K562 (cell line): ENCODE measurements around the gene MMD2. TPM values are rescaled to one million over a fixed set of nuclear protein-coding genes. Genes with fewer than 3 reads are reported as not detected.

ENCODE experiments used
- ATAC-seq: fragments of 200-7000 bp; cut with Tn5 transposase; 3 replicates; pipeline ENCODE4 v1.9.1; 2020; ENCODE audit warnings: moderate library complexity
- BruUV-seq: library from RNA; stranded (reverse); fragments of 400-500 nt; replicated peaks from 2 replicates; lab custom pipeline; 2021; lab: Mats Ljungman, UMichigan
- CTCF ChIA-PET: fragments of 300-600 bp; formaldehyde crosslinking; extraction: SDS; loops from one replicate; lab custom pipeline; 2021; ENCODE audit warnings: low intra/inter-chr PET ratio; lab: Yijun Ruan, JAX
- POLR2A ChIA-PET: fragments of 300-600, 350-650 bp; sonication (Branson Sonifier 250); formaldehyde crosslinking; extraction: SDS; loops from one replicate; lab custom pipeline; 2021; ENCODE audit warnings: antibody characterized with exemption, inconsistent platforms; lab: Yijun Ruan, JAX
- DNase-seq, 4 experiments: peaks; one replicate each; pipeline versions ENCODE4 v3.0.0 to v3.0.0-alpha.2; 2011 to 2018; ENCODE audit warnings: low spot score in 3 of 4, mixed read lengths in 3 of 4; ENCODE audit errors: extremely low read depth in 1 of 4
- FAIRE-seq: peaks from 2 replicates; lab custom pipeline; 2011; peaks lifted over from hg19 to GRCh38; lab: Jason Lieb, UNC
- H2AFZ ChIP-seq: 2 replicates; pipeline ENCODE4 v1.6.0; 2011; ENCODE audit warnings: low read depth, low read length, control low read depth, inconsistent platforms
- H3K27ac ChIP-seq: fragments of 200-600 bp; 3 replicates; pipeline ENCODE4 v1.8.0; 2011; ENCODE audit warnings: low read depth, mild to moderate bottlenecking, control low read depth, inconsistent platforms, low read length, moderate library complexity, mixed read lengths; ENCODE audit errors: extremely low read depth
- H3K27me3 ChIP-seq, 2 experiments: fragments of 300-600 bp in 1 of 2; 2 replicates in 1 of 2; 3 replicates in 1 of 2; pipeline versions ENCODE4 v1.6.0 to v1.8.0; 2011; ENCODE audit warnings: inconsistent platforms in 2 of 2, low read length in 2 of 2, mild to moderate bottlenecking in 1 of 2, mixed read lengths in 1 of 2, moderate library complexity in 1 of 2; ENCODE audit not compliant: control insufficient read depth in 2 of 2, insufficient read depth in 2 of 2
- H3K36me3 ChIP-seq: fragments of 300-600 bp; 3 replicates; pipeline ENCODE4 v1.8.0; 2011; ENCODE audit warnings: mild to moderate bottlenecking, low read length, inconsistent platforms; ENCODE audit not compliant: control insufficient read depth, insufficient read depth
- H3K4me1 ChIP-seq, 2 experiments: fragments of 200-600 bp in 1 of 2; replicated peaks in 1 of 2; 2 replicates in 1 of 2; 3 replicates in 1 of 2; pipeline versions ENCODE4 v1.5.1 to v1.8.0; 2011; ENCODE audit warnings: inconsistent platforms in 2 of 2, low read length in 2 of 2, mild to moderate bottlenecking in 1 of 2, mixed read lengths in 1 of 2, moderate library complexity in 1 of 2; ENCODE audit not compliant: control insufficient read depth in 2 of 2, insufficient read depth in 2 of 2
- H3K4me2 ChIP-seq: 2 replicates; pipeline ENCODE4 v1.6.1; 2011; ENCODE audit warnings: low read length, control low read depth, inconsistent platforms, mixed read lengths; ENCODE audit not compliant: insufficient read depth
- H3K4me3 ChIP-seq: fragments of 200-600 bp; sonication (generic), shearing (Covaris generic); 2 replicates; pipeline ENCODE4 v1.5.1; 2016; ENCODE audit warnings: control low read depth, inconsistent platforms
- H3K79me2 ChIP-seq: fragments of 200-600 bp; 3 replicates; pipeline ENCODE4 v1.8.0; 2011; ENCODE audit warnings: low read length, inconsistent platforms; ENCODE audit not compliant: control insufficient read depth, insufficient read depth
- H3K9ac ChIP-seq, 2 experiments: 2 replicates each; pipeline versions ENCODE4 v1.6.0 to v1.6.1; 2011; ENCODE audit warnings: low read depth in 2 of 2, low read length in 2 of 2, control low read depth in 1 of 2, inconsistent platforms in 1 of 2, mild to moderate bottlenecking in 1 of 2, mixed read lengths in 1 of 2; ENCODE audit not compliant: insufficient read depth in 1 of 2
- H3K9me1 ChIP-seq: one replicate; pipeline ENCODE4 v1.6.0; 2011; ENCODE audit warnings: inconsistent platforms, mild to moderate bottlenecking, low read length, moderate library complexity; ENCODE audit not compliant: control insufficient read depth, insufficient read depth
- H3K9me3 ChIP-seq: replicated peaks from 2 replicates; pipeline ENCODE4 v1.5.1; 2011; ENCODE audit warnings: low read depth, low read length, inconsistent platforms; ENCODE audit not compliant: control insufficient read depth, insufficient read depth
- H4K20me1 ChIP-seq: replicated peaks from 2 replicates; pipeline ENCODE4 v1.6.1; 2011; ENCODE audit warnings: low read length, inconsistent platforms, mixed read lengths; ENCODE audit not compliant: control insufficient read depth, insufficient read depth
- whole genome bisulfite sequencing: fragments of 100-300 bp; shearing (Covaris generic); methylation state at CpG from one replicate; pipeline ENCODE4 v1.1.6; 2016; ENCODE audit warnings: low coverage, mixed read lengths; ENCODE audit not compliant: insufficient coverage; ENCODE audit errors: missing lambda C conversion rate; 5-methylcytosine and 5-hydroxymethylcytosine counted together
- in situ Hi-C: fragments of 300-500 bp; cut with MboI; formaldehyde crosslinking; loops from 4 replicates; pipeline ENCODE4 v1.15.0; 2018; ENCODE audit warnings: inconsistent platforms, mixed read lengths
- intact Hi-C: fragments of 100-400 bp; cut with micrococcal nuclease; formaldehyde crosslinking; loops from 2 replicates; pipeline ENCODE4 v1.14.2; 2022
- polyA plus RNA-seq, 8 experiments: library from polyadenylated mRNA; depleted of rRNA in 4 of 8; stranded (reverse) in 5 of 8; unstranded in 3 of 8; fragments of >200 nt; fragmentation: Nextera tagmentation in 2 of 8; fragmentation: Illumina TruSeq in 1 of 8; extraction: Ambion mirVana in 2 of 8; extraction: Trizol in 1 of 8; gene quantifications; 2 replicates each; pipeline versions ENCODE4 v1.2.1 to v1.2.3, GENCODE V29; 2011 to 2014; ENCODE audit warnings: inconsistent platforms in 1 of 8, missing spikeins in 1 of 8
- total RNA-seq, 7 experiments: library from RNA; depleted of rRNA in 6 of 7; stranded (reverse); fragments of >200 nt in 6 of 7; fragmentation: Illumina TruSeq in 2 of 7; extraction: Trizol in 2 of 7; gene quantifications; 2 replicates each; pipeline versions ENCODE4 v1.2.1 to v1.2.3, GENCODE V29; 2011 to 2021; ENCODE audit warnings: low replicate concordance in 1 of 7
- TF ChIP-seq, protein P1 (sequence below): fragments of 200-600 bp; sonication (generic); IDR thresholded peaks from one replicate; pipeline ENCODE4 v1.6.1; 2012; ENCODE audit warnings: mild to moderate bottlenecking, low read depth, low read length, inconsistent platforms

MMD2 gene
- total and polyA plus RNA-seq, 9 of the 15 experiments (the other 6 are each of a cell fraction or from before 2014, with no cell fraction given), result not detected

DNA sequence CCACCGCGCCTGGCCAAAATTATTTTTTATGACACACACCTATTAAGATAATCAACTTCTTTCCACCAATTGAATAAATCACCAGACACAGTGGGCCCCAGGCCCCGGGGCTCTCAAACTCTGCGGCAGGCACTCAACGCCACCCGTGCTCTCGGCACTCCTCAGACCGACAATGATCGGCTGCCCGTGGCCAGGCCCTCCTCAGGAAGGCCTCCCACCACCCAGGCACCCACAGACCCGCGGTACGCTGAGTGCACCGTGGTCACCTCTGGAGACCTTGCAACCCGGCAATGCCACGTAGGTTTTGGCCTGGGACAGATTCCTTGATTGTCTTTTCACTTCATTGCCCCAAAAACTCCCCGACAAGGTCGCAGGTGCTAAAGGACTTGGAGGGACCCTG, 82.4 kb downstream of the MMD2 start:
- in situ Hi-C loops, result no loop called here
- TF ChIP-seq, protein P1, sequence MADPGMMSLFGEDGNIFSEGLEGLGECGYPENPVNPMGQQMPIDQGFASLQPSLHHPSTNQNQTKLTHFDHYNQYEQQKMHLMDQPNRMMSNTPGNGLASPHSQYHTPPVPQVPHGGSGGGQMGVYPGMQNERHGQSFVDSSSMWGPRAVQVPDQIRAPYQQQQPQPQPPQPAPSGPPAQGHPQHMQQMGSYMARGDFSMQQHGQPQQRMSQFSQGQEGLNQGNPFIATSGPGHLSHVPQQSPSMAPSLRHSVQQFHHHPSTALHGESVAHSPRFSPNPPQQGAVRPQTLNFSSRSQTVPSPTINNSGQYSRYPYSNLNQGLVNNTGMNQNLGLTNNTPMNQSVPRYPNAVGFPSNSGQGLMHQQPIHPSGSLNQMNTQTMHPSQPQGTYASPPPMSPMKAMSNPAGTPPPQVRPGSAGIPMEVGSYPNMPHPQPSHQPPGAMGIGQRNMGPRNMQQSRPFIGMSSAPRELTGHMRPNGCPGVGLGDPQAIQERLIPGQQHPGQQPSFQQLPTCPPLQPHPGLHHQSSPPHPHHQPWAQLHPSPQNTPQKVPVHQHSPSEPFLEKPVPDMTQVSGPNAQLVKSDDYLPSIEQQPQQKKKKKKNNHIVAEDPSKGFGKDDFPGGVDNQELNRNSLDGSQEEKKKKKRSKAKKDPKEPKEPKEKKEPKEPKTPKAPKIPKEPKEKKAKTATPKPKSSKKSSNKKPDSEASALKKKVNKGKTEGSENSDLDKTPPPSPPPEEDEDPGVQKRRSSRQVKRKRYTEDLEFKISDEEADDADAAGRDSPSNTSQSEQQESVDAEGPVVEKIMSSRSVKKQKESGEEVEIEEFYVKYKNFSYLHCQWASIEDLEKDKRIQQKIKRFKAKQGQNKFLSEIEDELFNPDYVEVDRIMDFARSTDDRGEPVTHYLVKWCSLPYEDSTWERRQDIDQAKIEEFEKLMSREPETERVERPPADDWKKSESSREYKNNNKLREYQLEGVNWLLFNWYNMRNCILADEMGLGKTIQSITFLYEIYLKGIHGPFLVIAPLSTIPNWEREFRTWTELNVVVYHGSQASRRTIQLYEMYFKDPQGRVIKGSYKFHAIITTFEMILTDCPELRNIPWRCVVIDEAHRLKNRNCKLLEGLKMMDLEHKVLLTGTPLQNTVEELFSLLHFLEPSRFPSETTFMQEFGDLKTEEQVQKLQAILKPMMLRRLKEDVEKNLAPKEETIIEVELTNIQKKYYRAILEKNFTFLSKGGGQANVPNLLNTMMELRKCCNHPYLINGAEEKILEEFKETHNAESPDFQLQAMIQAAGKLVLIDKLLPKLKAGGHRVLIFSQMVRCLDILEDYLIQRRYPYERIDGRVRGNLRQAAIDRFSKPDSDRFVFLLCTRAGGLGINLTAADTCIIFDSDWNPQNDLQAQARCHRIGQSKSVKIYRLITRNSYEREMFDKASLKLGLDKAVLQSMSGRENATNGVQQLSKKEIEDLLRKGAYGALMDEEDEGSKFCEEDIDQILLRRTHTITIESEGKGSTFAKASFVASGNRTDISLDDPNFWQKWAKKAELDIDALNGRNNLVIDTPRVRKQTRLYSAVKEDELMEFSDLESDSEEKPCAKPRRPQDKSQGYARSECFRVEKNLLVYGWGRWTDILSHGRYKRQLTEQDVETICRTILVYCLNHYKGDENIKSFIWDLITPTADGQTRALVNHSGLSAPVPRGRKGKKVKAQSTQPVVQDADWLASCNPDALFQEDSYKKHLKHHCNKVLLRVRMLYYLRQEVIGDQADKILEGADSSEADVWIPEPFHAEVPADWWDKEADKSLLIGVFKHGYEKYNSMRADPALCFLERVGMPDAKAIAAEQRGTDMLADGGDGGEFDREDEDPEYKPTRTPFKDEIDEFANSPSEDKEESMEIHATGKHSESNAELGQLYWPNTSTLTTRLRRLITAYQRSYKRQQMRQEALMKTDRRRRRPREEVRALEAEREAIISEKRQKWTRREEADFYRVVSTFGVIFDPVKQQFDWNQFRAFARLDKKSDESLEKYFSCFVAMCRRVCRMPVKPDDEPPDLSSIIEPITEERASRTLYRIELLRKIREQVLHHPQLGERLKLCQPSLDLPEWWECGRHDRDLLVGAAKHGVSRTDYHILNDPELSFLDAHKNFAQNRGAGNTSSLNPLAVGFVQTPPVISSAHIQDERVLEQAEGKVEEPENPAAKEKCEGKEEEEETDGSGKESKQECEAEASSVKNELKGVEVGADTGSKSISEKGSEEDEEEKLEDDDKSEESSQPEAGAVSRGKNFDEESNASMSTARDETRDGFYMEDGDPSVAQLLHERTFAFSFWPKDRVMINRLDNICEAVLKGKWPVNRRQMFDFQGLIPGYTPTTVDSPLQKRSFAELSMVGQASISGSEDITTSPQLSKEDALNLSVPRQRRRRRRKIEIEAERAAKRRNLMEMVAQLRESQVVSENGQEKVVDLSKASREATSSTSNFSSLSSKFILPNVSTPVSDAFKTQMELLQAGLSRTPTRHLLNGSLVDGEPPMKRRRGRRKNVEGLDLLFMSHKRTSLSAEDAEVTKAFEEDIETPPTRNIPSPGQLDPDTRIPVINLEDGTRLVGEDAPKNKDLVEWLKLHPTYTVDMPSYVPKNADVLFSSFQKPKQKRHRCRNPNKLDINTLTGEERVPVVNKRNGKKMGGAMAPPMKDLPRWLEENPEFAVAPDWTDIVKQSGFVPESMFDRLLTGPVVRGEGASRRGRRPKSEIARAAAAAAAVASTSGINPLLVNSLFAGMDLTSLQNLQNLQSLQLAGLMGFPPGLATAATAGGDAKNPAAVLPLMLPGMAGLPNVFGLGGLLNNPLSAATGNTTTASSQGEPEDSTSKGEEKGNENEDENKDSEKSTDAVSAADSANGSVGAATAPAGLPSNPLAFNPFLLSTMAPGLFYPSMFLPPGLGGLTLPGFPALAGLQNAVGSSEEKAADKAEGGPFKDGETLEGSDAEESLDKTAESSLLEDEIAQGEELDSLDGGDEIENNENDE, result no peak
- BruUV-seq, result no TSS peak
- CTCF ChIA-PET, result no interaction called here
- ATAC-seq, result no peak
- peaks cover 17% of the 10 kb centered on the region; the same call in 1 of the 3 replicates for H3K36me3 ChIP-seq
- no peaks in the 10 kb centered on the region; the same call in 2 of the 3 replicates for H3K79me2 ChIP-seq
- H3K9me3 ChIP-seq, result no peaks in the 10 kb centered on the region
- H3K9ac ChIP-seq, result no peak overlapping the region
- no peaks in the 10 kb centered on the region for H3K27me3 ChIP-seq
- WGBS, result 94% methylated on average over 17 of the region's 18 CpGs
- peaks cover 4% of the 10 kb centered on the region; the same call in 1 of the 2 replicates for H4K20me1 ChIP-seq
- intact Hi-C loops, result no loop called here
- no peak for DNase-seq
- POLR2A ChIA-PET, result no interaction called here
- peaks cover 7 to 20% of the 10 kb centered on the region in 2 experiments; a peak in 4 of 5 replicates for H3K4me1 ChIP-seq
- no peak overlapping the region for H3K4me3 ChIP-seq
- H2AFZ ChIP-seq, result no peak overlapping the region
- no peak overlapping the region for H3K4me2 ChIP-seq
- FAIRE-seq, result no peak
- no peak overlapping the region for H3K27ac ChIP-seq
- no peaks in the 10 kb centered on the region for H3K9me1 ChIP-seq
